Glomerular visceral epithelial cell (primary cell): ENCODE results near the gene MYO7A.

ENCODE experiments used
- DNase-seq: peaks from one replicate; pipeline ENCODE4 v3.0.0-alpha.2; 2016; ENCODE audit errors: extremely low spot score

The MYO7A gene

DNA sequence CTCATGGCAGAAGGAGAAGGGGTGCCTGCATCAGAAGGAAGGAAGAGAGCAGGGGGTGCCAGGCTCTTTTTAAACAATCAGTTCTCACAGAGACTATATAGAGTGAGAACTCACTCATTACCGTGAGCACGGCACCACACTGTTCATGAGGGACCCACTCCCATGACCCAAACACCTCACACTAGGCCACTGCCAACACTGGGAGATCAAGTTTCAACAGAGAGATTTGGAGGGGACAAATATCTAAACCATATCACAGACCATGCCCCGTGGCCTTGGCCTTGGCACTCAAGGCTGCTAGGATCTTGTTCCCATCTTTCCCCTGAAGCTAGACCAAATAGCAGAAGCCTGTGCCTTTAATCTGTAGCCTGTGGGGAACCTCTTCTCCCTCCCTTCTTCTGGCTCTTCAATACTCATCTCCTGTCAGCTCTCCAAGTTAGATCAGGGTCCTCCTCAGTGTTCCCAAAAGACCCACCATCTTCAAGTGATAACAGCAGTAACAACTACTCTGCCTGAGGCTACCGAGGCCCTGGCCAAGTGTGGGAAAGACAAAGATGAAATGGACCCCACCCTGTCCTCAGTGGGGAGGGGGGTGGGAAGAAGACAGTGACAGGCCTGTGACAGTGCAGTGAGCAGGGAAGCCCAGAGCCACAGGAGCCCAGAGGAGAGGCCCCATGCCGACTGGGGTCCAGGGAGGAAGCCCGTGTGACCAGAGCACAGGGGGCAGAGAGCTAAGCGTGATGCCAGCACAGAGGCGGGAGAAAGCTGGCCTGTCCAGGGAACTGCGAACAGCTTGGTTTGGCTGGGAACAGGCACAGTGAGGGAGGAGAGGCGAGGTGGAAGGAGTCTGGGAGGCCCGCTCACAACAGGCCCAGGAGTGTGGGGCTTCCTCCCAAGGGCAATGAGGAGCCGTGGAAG is 72.6 kb downstream of the MYO7A start:
- DNase-seq, result no peak

DNA sequence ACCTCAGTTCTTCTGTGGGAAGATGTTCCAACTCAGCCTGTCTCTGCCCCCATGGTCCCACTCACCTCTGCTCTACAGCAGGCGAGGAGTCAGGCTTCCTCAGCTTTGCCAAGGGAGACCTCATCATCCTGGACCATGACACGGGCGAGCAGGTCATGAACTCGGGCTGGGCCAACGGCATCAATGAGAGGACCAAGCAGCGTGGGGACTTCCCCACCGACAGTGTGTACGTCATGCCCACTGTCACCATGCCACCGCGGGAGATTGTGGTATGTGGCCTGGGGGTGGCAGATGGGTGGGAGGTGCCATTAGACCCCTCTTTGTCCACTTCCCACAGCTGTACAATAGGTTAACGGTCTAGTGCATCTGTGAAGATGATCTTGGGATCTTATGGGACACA is 73.3 kb downstream of the MYO7A start:
- DNase-seq, result no peak

DNA sequence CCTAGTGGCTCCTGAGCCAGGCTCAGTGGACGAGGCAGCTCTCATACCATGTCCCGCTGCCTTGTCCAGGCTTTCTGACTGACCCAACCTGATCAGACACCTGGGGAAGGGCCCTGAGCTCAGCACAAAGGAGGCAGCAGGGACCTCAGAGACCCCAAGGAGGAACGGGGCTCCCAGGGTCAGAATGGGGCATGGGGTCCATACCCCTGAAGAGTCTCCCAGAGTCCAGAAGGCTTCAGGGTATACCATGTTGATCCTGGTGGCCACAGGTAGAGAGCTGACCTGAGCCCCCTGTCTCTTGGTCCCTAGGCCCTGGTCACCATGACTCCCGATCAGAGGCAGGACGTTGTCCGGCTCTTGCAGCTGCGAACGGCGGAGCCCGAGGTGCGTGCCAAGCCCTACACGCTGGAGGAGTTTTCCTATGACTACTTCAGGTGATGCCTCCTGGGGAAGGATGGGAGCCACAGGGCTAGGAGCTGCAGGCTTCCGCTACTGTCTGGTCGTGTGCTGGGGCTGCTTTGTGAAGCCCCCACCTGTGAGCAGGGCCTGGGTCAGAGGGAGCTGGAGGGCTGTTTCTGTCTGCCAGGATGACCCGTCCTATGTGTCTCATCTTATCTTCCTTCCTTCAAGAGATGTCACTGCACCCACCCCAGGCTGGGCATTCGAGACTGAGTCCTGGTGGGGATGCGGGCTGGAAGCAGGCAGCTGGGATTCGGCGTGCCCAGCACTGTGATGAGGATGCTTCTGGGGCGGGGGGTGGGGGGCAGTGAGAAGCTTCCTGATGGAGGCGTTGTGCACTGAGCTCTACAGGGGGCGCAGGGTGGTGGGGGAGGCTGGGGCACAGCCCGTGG is 74.2 kb downstream of the MYO7A start:
- DNase-seq, result no peak

DNA sequence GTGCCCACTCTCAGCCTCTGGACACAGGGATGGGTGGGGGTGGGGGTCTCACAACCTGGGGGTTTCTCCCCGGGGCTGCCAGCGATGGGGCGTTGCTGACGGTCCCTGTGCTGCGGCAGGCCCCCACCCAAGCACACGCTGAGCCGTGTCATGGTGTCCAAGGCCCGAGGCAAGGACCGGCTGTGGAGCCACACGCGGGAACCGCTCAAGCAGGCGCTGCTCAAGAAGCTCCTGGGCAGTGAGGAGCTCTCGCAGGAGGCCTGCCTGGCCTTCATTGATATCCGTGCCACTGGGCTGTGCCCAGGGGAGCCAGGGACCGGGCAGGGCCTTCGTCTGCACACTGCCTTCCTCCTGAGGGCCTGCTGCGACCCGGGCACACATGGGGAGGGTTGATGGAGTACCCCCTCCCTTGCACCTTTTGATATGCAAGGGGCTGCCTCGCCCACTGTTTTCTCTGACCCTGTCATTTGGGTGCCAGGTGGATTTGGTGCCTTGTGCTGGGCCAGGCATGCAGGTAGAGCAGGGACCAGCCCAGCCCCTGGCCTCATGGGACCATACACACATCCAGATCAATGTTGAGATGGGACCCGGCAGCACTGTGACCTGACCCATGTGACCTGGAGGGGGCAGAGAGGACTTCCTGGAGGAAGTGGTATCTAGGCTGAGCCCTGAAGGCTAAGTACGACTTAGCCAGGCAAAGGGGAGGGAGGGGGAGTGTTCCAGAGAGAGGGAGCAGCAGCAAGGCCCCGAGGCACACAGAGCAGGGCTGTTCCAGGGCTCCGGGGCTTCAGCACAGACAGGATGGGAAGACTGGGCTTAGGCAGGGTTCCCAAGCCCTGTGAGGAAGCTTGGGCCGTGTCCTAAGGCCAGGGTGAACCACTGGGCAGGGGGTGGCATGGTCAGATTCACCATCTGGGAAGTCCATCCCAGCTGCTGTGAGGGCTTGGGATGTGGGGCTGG is 75.2 kb downstream of the MYO7A start:
- DNase-seq, result no peak

DNA sequence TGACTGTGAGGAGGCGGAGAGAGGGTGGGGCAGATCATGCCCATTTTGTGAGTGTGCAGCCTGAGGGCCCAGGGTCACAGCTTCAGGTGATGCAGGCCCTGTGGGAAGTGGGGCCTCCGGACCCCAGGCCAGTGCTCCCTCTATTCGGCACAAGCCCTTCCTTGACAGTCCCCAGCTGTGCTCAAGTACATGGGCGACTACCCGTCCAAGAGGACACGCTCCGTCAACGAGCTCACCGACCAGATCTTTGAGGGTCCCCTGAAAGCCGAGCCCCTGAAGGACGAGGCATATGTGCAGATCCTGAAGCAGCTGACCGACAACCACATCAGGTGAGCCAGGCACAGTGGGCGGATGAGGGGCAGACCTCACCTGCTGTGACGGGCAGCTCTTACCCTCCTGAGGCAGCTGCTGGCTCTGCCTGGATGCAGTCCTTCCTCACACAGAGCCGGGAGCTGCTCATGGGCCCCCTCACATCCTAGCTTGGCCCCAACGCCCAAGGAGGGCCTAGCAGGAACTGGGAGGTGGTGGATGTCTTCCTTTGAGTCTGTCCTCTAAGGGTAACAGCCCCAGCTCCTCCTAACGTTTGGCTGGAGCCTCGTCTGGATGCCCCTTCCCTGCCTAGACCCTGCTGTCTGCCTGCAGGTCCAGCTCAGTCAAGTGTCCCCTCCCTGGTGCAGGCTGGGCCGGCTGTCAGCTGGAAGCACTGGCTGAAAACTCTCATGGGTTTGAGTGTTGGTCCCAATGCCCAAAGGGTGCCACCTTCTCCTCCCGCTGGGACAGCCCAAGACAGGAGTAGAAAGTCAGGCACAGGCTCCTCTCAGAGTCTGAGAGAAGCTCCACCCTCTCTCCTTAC is 76.1 kb downstream of the MYO7A start:
- DNase-seq, result no peak

DNA sequence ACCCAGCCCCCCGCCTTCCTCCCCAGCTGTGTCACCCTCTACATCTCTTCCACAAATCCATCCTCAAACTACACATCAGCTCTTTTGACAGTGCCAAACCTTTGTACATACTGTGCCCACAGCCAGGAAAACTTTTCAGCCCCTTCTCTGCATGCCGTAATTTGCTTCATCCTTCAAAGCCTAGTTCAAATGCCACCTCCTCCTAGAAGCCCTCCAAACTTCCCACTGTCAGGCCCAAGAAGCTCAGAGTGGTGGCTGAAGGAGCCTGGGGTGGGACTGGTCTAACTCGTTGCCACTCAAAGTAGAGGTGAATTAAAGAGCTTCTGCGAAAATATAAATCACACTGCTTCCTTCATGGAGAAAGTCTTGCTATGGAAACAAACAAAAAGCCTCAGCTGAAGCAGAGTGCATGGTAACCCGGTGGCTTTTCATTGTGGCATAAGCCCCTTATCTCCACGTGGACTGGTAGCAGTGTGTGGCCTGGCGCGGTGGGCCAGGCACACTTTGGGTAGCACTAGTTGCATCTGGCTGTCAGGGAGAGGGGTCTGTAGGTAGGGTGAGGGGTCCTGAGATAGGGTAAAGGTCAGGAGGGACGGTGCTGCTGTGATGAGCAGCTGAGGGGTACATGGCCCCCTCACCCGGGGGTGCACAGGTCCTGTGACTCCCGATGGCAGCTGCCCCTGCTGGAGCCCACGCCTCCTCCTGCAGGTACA is 76.9 kb downstream of the MYO7A start:
- DNase-seq, result no peak

DNA sequence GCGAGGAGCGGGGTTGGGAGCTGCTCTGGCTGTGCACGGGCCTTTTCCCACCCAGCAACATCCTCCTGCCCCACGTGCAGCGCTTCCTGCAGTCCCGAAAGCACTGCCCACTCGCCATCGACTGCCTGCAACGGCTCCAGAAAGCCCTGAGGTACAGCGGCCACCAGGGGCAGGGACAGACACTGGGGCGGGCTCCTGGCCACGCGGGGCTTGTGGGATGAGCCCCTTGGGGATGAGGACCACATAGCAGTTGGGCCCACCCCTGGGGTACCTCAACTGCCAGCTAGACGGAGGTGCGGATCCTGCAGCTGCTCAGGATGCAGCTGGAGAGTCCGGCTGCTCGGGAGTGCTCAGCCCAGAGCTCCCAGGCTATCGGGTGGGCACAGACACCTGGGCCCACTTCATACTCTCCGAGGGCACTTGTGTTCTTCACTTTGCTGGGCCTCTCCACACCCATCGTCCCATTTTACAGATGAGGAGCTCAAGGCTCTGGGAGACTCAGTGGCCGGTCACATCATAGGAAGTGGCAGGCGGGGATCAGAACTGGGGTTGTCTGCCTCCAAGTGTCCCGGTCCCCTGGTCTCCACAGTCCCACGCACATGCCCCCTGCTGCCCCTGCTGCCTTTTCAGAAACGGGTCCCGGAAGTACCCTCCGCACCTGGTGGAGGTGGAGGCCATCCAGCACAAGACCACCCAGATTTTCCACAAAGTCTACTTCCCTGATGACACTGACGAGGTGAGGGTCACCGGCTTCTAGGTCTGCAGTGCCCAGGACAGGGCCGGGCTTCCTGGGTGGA is 77.6 kb downstream of the MYO7A start:
- no peak for DNase-seq

DNA sequence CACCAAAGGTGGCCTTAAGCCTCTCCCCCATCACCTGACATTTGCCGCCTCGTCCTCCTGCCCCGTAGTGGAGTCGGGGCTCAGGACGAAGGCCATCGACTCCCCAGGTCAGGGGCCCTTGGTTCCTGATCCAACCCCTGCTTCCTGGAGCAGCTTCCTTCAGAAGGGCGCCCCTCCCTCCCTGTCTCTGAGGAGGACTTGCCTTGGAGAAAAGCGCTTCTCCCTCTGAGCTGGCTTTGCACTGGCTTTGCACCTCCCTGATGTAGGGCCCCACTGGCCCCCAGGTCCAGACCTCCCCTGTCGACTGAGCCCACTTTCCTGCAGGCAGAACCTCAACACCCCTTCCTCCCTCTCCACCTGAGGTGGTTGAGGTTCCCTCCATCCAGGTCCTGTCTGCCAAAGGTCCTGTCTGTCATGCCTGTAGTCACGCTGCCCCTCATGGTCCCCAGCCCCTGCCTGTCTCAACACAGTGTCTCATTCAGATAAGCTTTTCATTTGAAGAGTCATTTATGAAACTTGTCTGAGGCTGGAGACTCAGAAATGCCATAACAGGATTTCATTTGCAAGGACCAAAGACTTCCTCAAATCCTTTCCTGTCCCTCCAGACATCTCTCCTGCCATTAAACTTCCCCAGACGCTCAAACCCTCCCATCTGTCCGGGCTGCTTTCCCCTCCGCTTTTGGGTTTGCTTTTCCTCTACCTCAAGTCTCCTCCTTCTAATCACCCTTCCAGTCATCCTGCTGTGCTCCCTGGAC is 78.4 kb downstream of the MYO7A start:
- no peak for DNase-seq

DNA sequence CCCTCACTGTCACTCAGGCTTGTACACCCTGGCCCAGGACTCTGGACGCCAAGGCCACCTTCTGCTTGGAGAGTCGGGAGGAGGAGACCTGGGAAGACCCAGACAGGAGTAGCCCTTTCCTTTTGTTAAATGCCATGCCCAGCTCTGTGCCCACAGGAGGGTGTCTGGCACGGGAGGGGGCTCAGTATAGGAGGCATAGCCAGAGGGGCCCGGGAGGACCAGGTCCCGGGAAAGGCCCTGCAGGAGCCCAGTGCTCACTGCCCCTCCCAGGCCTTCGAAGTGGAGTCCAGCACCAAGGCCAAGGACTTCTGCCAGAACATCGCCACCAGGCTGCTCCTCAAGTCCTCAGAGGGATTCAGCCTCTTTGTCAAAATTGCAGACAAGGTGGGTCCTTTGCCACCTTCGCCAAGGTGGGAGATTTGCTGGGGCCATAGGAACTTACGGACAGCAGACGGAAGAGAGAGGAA is 79.0 kb downstream of the MYO7A start:
- DNase-seq, result no peak

DNA sequence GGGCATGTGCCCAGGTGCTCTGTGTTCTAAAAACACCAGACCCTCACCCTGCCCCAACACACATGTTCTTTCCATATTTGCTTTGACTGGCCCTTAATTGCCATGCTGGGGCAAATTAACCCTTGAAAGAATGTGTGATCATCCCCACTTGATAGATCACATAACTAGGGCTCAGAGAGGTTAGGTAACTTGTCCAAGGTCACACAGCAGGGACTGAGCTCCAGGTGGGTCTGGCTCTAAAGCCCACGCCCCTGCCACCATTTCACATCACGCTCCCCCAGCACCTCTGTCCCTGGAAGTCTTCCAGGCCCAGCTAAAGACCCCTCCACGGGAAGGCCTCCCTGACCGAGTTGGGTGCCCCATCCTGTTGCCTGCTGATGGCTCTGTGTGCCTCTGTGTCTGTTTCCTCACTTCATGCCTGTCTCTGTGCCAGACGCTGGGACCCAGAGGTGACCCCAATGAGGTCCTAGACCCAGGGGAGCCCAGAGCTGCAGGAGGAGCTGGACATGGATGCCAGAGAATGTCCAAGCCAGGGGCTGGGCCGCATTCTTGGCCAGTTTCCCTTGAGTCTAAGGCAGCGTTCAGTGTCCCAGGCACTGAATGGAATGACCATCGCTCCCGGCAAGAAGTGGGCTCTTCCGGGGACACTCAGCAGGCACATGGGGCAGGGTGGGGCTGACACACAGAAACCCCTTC is 79.7 kb downstream of the MYO7A start:
- DNase-seq, result no peak

DNA sequence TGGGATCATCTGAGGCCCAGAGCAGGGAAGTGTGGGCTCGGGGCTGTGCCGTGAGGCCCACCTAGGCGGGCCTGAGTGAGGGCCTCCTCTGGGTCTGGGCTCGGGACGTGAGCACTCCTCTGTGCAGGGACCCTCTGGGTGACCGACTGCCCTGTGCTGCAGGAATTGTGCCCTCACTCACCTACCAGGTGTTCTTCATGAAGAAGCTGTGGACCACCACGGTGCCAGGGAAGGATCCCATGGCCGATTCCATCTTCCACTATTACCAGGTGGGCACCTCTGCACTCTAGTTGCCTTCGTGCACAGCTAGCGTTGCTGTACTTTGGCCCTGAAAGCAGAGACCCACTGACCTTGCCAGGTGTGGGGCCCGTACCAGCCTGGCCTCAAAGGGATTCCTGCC is 80.5 kb downstream of the MYO7A start:
- DNase-seq, result no peak

DNA sequence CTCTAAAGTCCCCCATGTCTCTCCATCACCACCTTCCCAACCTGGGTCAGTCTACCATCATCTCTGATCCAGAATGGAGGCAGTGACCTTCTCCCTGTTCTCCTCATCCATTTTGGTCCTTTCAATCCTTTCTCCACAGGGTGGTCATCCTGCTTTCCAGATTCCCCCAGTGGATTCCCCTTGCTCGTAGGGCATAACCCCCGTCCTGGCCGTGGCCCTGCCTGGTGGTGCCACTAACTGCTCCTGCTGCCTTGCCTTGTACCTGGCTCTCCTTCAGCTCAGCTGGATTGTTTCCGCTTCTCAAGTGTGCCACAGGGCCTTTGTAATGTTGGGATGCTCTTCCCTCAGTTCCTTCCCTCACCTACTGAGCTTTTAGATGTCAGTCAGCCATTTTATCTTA is 81.6 kb downstream of the MYO7A start:
- no peak for DNase-seq

DNA sequence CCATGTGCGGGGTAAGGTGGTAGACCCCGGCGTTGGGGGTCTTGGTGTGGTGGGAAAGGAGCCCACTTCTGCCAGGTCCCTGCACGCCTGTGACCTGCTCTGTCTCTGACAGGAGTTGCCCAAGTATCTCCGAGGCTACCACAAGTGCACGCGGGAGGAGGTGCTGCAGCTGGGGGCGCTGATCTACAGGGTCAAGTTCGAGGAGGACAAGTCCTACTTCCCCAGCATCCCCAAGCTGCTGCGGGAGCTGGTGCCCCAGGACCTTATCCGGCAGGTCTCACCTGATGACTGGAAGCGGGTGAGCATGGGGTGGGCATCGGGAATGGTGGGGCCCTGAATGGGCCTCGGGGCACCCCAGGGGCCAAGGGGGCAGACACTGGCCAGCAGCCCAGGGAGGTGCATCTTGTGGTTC is 83.0 kb downstream of the MYO7A start:
- no peak for DNase-seq

DNA sequence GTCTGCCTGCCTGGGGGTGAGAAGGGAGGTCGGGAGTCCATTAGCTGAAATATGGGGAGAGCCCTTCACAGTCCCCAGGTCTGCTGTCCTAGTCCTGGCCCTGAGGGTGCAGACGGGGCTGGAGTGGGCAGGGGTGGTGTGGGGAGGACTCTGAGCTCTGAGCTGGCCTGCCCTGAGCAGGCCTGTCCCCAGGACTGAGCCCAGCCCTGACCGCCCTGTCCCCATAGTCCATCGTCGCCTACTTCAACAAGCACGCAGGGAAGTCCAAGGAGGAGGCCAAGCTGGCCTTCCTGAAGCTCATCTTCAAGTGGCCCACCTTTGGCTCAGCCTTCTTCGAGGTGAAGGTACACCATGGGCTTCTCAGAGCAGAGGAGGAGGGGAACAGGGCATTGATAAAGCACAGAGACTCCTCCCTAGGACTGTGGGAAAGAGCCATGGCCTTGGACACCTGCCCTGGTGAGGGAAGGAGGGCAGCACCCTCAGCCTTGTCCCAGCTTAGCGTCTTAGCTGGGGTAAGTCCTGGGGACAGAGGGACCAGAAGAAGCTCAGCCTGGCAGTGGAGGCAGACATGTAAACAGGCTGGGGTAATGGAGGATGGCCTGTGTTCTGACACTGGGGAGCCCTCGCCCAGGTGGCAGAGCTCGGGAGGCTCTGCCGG is 83.7 kb downstream of the MYO7A start:
- no peak for DNase-seq

DNA sequence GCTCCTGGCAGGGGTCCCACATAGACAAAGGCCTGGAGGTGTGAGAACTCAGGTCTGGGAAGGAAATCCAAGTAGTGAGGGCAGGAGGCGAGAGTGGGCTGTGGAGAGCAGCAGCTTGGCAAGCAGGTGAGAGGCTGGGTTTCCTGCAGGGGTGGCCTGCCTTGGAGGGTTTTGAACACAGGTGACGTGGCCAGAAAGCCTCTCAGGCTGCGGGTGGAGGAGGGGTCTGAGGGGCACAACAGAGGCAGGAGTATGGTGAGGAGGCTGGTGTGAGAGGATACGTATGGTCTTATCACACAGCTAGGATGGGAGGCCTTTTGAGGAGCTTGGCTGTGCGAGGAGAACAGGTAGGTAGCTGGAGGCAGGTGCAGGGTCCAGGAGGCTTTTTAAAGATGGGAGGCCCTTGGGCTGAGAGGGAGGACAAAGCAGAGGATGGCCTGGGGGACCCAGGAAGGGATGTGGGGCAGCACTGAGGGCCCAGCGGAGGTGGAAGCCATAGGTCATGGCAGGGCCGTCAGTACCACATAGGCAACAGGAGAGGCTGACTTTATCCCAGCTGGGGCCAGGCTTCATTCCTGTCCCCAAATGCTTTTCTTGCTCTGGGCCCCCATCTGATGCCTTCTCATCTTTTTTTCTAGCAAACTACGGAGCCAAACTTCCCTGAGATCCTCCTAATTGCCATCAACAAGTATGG is 84.4 kb downstream of the MYO7A start:
- DNase-seq, result no peak

DNA sequence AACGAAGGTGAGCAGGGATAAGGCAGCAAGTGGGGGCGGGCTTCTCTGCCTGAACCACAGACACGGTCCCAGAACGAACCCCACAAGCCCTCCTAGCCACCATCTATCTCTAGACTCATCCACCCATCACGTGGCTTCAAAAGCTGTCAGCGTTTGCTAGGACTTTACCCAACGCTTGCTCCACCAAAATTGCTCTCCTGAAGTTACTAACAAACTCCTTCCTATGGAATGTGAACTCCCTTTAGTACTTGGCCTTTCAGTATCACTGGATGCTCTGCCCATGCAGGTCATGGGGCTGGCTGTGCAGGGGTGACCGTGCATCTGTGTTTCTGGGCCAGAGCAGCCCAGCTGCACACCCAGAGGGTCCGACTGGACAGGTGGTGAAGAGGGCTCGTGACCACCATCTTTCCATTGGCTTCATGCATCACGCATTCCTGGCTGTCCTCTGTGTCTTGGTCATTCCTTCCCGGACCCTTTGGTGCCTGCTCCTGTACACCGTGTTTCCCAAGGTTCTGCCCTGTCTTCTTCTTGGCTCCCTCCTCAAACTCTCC is 85.1 kb downstream of the MYO7A start:
- DNase-seq, result no peak
